GM23248 (cell line): Measurements from ENCODE around the gene PSD4.

Source experiments
- EZH2 ChIP-seq: fragments of 200-600 bp; sonication (generic); IDR thresholded peaks from 2 replicates; pipeline ENCODE4 v1.6.1; 2018; ENCODE audit warnings: antibody characterized with exemption, mild to moderate bottlenecking; ENCODE audit not compliant: insufficient read depth, poor library complexity, severe bottlenecking
- EZH2phosphoT487 ChIP-seq: fragments of 200-600 bp; sonication (generic); IDR thresholded peaks from 2 replicates; pipeline ENCODE4 v1.6.1; 2018; ENCODE audit warnings: antibody characterized with exemption, moderate library complexity, mild to moderate bottlenecking, low read depth; ENCODE audit not compliant: insufficient read depth

DNA sequence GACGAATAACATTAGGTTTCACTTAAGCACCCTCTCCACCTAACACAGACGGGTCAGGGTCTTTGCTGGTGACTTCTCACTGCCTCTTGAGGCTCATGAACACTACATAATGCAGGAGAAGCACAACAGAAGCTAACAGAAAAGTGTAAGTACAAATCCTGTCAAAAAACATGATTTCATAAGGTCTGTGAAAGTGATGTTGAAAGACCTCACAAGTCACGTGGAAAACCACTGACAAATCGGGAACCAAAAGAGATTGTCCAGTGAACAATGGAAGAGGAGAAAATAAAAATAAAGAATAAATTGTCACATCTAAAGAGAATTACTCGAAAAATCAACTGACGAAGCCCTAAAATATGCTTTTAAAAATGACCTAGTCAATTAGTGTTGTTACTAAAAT is 14.0 kb downstream of the PSD4 start:
- TF ChIP-seq EZH2 (no peak), EZH2phosphoT487 (no peak)
